NCI-H2227 treated with DMSO at 0.1 percent for 48 hours (cell line): ENCODE measurements around the gene ENAM.
A peak's percentile ranks its signal among the peaks of the same experiment; 100 is the strongest.
"Not testable (repeated sequence)": the region's sequence is repeated elsewhere in the genome, so short reads cannot be mapped to it uniquely, and the experiment has no call there.

Source experiments
- DNase-seq: peaks from one replicate; lab custom pipeline; 2025; lab: John Stamatoyannopoulos, UW

Gene ENAM

GRCh38 chr4:70629469-70630090, 1.0 kb downstream of the ENAM start:
- no peak for DNase-seq

DNA sequence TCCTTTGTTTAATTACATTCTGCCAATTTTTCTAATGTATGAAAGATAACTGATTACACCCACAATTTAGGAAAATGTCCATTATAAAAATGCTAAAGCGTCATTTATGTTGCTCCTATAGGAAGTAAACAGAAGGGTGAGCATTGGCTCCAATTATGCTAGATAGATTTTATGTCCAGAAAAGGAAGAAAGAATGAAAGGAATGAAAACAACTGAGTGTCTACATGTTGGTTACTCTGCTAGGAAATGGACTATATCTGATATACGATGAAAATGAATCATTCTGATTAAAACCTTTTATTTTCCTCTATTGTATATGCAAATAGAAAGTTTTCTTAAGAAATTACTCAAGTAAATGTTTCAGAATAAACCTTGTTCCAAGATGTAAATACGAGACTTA, 1.6 kb downstream of the ENAM start:
- no peak for DNase-seq

GRCh38 chr4:70632028-70632427, 3.5 kb downstream of the ENAM start:
- DNase-seq, result no peak

DNA sequence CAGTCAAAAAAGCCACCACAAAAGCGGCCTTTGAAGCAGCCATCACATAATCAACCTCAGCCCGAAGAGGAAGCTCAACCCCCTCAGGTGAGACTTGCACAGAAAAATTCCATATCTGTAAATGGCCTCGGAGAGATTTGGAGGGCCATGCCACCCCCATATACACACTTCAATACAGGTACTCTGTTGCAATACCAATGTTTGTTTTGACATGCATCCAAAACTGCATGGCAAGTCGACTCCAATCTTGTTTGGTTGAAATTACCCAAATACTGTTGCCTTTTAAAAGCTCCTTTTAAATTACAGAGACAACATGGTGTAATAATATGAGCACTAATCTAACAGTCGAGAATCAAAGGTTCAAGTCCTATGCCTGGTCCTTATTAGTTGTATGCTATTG, 5.9 kb downstream of the ENAM start:
- no peak for DNase-seq

DNA sequence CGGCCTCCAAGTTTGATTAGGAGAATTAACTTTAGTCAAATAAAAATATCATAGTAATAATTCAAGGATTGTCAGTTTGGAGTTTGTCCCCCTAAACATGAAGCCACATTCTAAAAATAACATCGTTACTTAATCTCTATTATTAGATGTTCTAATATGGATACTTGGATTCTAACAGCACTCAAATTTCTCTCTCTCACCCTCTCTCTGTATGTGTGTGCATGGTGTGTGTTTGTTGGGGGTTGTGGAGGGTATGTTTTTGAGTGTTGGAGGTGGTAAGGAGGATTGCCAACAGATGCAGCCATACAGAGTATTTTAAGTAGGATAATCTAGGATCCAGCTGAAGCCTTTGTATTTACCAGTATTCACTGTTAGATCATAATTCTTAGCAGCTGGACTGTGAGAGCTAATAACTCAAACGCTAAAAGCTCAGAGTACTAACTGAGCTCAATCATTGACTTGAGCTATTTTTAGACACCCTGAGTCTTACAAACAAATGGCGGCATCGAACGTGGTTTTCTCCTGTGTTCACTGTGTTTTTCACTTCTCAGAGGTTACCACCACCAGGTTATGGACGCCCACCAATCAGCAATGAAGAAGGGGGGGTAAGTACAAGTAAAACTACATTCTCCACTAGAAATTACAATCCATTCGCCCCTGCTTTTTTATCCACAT, 8.8 kb downstream of the ENAM start:
- DNase-seq, result no peak

DNA sequence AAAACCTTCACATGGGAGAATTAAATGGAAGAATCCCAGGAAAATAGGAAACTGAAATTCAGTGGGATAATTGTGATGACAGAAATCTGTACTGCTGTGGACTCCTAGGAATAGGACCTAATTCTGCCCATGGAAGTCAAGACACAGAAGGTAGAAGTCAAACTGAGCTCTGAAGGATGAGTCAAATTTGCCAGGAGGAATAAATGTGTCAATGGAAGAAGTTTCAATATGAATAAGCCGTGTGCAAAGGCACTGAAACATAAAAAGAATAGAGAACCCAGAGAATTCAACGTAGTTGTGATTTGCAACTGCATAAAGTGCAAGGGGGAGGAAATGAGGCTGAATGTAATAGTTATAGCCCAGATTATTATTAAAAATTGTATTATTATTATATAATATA, 11.6 kb downstream of the ENAM start:
- no peak for DNase-seq

DNA sequence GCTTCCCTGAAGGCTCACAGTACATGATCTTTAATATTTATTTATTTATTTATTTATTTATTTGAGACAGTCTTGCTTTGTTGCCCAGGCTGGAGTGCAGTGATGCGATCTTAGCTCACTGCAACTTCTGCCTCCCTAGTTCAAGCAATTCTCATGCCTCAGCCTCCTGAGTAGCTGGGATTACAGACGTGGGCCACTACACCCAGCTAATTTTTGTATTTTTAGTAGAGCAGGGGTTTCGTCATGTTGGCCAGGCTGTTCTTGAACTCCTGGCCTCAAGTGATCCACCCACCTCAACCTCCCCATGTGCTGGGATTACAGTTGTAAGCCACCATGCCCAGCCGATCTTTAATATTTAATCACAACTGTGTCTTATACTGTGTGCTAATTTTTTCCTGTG, 22.2 kb downstream of the ENAM start:
- DNase-seq, result not testable (repeated sequence)

DNA sequence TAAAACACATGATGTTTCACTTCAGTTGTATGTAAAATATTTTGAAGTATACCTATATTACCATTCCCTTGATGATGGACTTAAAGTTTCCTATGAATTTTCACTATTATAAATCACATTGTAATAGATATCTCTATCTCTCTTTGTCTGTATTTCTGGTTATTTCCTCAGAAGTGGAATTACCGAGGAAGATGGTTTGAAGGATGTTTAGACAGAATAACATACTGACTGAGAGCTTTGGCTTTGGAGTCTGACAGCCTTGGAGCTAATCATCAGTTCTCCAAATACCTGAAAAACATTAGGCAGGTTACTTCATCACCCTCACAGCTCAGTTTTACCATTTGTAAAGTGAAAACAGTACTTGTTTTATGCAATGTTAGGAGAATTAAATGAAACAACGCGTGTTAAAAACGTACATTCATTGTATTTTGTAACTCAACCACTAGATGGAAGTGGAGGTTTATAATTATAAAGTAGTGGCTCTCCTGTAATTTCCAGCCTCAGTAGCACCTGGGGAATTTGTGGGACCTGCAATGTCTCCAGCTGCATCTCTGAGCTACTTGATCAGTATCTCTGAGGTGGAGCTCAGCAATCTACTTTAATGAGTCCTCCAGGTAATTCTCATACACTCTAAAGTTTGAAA, 23.4 kb downstream of the ENAM start:
- DNase-seq, result peak; percentile 26

DNA sequence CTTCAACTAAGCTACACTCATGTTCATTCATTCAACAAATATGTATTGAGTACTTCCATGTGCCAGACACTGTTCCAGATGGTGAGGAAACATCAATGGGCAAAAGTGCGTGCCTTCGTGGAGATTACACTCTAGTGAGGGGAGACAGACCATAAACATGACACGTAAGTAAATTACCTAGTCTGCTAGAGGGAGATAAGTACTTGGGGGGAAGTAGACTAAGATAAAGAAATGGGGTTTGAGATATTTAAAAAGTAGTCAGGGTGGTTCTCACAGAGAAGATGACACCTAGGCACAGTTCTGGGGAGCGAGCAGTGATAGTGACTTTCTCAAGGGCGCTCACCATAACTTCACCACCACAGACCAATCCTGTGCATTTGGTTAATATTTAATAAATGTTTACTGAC, 26.1 kb downstream of the ENAM start:
- DNase-seq, result no peak

DNA sequence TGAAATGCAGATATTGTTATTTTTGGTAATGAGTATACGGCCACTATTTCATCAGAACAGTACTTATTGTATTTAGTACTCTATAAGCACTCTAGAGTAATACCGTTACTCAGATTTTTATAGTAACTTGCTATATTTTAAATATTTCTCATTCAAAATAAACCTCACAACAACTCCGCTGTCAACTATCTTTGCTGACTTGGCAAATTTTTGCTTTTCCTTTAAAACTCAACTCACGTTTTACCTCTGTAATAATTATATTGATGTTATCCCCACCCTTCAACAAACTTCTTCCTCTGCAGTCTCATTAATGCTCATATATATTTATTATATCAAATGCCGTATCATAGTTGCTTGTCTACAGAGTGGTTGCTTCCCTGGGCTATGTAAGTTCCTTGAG, 28.8 kb downstream of the ENAM start:
- DNase-seq, result no peak

DNA sequence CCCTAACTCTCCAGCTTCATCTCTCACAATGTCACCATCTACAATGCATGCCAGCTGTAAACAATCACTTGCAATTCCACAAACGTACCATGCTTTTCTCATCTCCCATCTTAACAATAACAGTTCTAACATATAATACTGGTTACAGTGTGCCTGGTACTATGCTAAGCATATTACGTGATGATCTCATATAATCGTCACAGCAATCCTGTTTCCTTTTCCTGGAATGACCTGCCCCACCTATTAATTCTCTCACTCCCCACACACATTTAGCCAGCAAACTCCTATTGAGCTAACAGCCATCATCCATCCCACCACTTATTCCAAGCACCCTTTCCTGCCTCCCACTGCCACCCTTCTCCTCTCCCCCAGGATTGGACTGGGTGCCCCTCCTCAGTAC, 29.9 kb downstream of the ENAM start:
- DNase-seq, result no peak

- no peak for DNase-seq
Observed at GRCh38 chr4:70660106-70660505, 31.6 kb downstream of the ENAM start.

- not testable (repeated sequence) for DNase-seq
Observed at GRCh38 chr4:70661309-70661922, 32.9 kb downstream of the ENAM start.

- DNase-seq, result no peak
Observed at GRCh38 chr4:70666369-70666768, 37.8 kb downstream of the ENAM start, which contains the start of gene JCHAIN. JCHAIN (minus strand) TSS chr4:70666508; CDS start chr4:70666490, 18 bp downstream.

DNA sequence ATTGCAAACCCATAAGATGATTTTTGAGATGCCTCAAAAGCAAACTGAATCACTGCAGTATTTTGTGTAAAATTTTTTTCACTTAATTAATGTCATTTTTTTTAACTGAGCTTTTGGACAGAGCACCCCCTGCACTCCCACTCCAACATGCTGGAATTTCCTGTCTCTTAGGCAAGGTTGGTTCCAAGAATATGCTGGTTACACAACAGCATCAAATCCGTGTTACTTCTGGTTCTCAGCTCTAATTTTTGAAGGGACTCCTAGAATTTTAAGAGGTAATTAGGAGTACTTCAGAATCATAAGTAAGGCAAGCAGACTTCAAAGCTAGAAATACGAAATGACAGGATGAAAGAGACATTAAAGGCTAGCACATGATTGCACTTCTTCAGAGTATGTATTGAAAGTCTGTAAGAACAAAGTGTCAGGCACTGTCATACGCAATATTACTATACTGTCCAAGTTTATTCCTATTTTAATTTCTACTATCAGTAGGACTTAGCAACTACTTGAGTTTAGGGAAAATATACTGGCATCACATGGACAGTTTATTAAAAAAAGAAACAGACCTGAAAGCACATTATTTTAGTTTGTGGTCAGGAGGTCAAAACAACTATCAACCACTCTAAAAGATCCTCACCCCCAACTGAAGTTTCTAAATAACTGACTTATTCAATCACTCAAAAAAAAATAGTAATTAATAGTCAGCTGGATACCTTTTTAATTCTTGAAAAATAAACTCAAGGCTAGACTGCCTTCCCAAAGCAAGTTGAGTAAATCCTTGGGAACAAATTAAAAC, 39.4 kb downstream of the ENAM start:
- DNase-seq, result no peak

GRCh38 chr4:70670332-70671014, 41.9 kb downstream of the ENAM start:
- DNase-seq, result no peak

- DNase-seq, result no peak
Observed at GRCh38 chr4:70671091-70671490, 42.5 kb downstream of the ENAM start.

DNA sequence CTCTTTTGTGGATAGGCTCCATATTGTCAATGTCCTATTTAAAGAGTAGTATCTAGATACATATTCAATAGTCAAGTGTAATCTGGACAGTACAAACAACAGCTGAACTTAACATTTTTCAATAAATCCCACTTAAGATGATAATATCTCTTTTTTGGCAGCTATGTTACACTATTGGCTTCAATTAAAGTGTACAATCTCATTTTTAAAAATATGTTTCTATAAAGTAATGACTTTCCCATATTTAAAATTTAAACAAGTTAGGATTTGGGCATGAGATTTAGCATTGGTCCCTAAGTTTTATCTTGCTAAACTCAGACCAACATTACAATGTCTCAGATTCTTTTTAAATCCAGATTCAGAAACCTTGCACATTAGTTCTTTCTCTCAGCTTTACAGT, 45.6 kb downstream of the ENAM start:
- DNase-seq, result no peak

DNA sequence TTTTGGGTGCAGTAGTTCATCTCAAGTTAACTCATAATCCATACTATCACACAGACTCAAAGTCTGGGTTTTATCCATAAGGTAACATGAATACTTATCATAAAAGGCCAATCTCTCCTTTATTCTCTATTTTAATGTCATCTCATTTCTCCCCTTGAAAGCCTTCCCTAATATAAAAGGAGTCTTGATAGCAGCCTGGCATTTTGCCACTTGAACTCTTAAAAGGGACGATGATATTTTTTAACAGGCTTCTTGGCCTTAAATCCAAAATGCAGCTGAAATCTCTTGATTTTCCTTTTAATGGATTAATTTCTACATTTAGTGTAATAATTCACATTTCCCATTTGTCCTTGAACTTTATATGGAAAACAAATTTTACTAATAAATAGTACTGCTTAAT, 46.2 kb downstream of the ENAM start:
- no peak for DNase-seq

GRCh38 chr4:70676554-70677090, 48.1 kb downstream of the ENAM start:
- no peak for DNase-seq

DNA sequence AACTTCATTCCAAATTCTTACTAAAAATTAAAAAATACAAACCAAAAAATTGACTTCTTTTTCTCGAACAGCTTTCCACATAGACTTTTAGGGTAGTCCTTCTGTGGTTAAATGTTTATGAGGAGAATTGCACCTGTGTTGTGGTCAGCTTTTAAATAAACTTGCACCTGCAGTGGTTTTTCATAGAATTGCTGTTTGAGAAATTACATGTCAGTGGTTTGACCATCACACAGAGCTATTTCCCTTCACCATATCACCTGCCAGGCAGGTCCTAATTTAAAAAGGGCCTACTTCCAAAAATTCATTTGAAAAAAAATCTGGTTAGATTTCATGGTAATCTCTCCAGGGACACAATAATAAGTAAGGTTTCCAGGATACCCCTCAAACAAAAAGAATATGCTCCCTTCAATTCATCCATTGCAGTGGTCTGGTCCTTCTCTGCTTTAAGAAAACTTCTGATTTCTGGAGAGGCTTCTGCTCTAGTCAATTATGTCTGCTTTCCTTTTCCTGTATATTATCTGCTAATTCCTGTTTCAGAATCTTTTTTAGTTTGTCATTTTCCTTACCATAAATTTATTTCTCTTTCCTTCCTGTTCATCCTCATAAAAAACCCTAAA, 49.9 kb downstream of the ENAM start:
- no peak for DNase-seq
